ENCODE data around the gene SGSM2. TPM values are rescaled to one million over a fixed set of nuclear protein-coding genes. Genes with fewer than 3 reads are reported as not detected.
"Not testable (repeated sequence)": the region's sequence is repeated elsewhere in the genome, so short reads cannot be mapped to it uniquely, and the experiment has no call there.

SGSM2 gene
- total RNA-seq, 2 donors from 2014 or later = 40.8 to 57.5 TPM

DNA sequence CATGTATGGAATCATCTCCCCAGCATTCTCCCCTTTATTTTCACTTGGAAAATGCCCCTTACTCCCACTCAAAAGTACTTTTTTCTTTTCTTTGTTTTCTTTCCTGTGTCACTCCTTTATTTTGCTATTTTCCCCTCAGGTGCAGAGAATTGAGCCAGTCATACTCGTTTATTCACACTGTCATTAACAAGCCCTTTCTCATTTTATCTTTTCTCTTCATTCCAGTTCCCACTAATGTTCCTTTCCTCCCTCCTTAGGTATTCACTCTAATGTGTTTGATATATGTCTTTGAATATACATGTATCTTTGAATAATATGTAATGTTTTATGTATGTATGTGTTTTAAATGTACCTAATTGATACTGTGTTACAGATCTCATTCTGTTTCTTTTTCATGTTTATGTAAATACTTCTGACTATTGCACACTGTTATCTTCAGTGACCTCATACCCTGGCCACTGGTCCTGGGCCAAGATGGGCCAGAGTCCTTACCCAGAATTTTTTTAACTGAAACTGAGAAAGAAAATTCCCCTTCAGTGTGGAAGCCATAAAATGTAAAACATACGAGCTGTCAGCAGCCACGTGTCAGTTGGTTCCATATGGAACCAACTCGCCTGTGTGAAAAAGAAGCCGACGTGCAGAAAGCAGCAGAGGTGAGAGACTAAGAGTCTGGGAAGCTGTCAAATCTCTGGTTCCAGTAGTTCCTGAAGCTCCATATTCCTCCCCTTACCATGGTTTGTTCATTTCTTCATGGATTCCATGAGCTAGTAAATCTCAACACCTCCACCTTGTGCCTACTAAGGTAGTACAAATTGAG, 27.8 kb upstream of the SGSM2 start:
- Mint-ChIP-seq H3K27ac (peak overlapping the region; percentile 71), H3K4me1 (ENCODE audit: low read depth) (peaks cover 27% of the 10 kb centered on the region), H3K27me3 (ENCODE audit: low read depth) (no peaks in the 10 kb centered on the region), H3K4me3 (no peak overlapping the region), H3K9me3 (no peaks in the 10 kb centered on the region), H3K36me3 (ENCODE audit: insufficient read depth in 2 of 2) (peaks cover 2 to 9% of the 10 kb centered on the region in 2 donors)
- DNase-seq (no peak), ATAC-seq (replicated peaks in 1 of 2) (no peak)

DNA sequence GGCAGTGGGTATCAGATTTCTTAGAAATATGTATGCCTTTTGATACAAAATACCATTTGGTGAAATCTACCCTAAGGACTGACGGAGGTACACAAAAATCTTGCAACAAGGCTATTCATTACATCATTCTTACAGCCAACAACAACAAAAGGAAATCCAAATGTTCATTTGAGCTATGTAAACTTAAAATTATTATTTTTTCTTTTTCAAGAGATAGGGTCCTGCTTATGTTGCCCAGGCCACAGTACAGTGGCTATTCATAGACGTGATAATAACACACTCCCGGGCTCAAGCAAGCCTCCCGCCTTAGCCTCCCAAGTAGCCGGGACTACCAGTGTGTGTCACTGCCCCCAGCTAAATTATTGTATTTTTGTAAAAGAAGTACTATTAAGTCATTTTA, 24.6 kb upstream of the SGSM2 start:
- DNase-seq (no peak), ATAC-seq (replicated peaks in 1 of 2) (no peak)
- H3K36me3 Mint-ChIP-seq (ENCODE audit: insufficient read depth in 2 of 2) = peaks cover 2% of the 10 kb centered on the region in 2 donors
- no peak overlapping the region for H3K27ac Mint-ChIP-seq
- no peak overlapping the region for H3K4me3 Mint-ChIP-seq
- peaks cover 7% of the 10 kb centered on the region for H3K4me1 Mint-ChIP-seq (ENCODE audit: low read depth)
- H3K9me3 Mint-ChIP-seq = no peaks in the 10 kb centered on the region
- no peaks in the 10 kb centered on the region for H3K27me3 Mint-ChIP-seq (ENCODE audit: low read depth)

DNA sequence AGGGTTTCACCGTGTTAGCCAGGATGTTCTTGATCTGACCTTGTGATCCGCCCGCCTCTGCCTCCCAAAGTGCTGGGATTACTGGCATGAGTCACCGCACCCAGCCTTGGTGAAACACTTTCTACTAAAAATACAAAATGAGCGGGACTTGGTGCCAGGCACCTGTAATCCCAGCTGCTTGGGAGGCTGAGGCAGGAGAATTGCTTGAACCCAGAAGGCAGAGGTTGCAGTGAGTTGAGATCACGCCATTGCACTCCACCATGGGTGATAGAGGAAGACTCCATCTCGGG, 20.4 kb upstream of the SGSM2 start:
- DNase-seq; H3K9me3 Mint-ChIP-seq; H3K27ac Mint-ChIP-seq; H3K4me1 Mint-ChIP-seq (ENCODE audit: low read depth); ATAC-seq (replicated peaks in 1 of 2); H3K27me3 Mint-ChIP-seq (ENCODE audit: low read depth); H3K4me3 Mint-ChIP-seq: not testable (repeated sequence)
- H3K36me3 Mint-ChIP-seq (ENCODE audit: insufficient read depth in 2 of 2) = peaks cover 0 to 18% of the 10 kb centered on the region in 2 donors

DNA sequence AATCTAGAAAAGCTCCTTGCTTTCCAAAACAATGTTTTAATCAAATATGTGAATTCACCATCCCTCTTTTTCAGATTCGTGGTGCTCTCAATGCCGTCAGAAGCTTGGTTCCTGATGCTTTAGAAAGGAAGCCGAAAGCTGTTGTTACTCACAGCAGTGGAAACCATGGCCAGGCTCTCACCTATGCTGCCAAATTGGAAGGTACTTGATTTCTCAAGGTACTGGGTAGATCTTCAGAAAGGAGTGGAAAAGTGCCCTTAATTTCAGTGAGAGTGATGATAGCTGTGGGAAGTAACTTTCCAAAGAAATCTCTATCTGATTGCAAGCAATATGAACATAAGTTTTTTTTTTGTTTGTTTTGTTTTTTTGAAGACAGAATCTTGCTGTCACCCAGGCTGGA, 19.5 kb upstream of the SGSM2 start:
- Mint-ChIP-seq H3K27ac (no peak overlapping the region), H3K36me3 (ENCODE audit: insufficient read depth in 2 of 2) (peaks cover 0 to 23% of the 10 kb centered on the region in 2 donors)
- no peak for ATAC-seq (replicated peaks in 1 of 2)

GRCh38 chr17:2319051-2319450, 18.2 kb upstream of the SGSM2 start:
- peaks cover 0 to 34% of the 10 kb centered on the region in 2 donors for H3K36me3 Mint-ChIP-seq (ENCODE audit: insufficient read depth in 2 of 2)

More for the DNA sequence above, 19.5 kb upstream of the SGSM2 start:
- no peaks in the 10 kb centered on the region for H3K27me3 Mint-ChIP-seq (ENCODE audit: low read depth)
- H3K4me1 Mint-ChIP-seq (ENCODE audit: low read depth) = no peaks in the 10 kb centered on the region
- no peak for DNase-seq
- H3K9me3 Mint-ChIP-seq = no peaks in the 10 kb centered on the region
- H3K4me3 Mint-ChIP-seq = no peak overlapping the region

DNA sequence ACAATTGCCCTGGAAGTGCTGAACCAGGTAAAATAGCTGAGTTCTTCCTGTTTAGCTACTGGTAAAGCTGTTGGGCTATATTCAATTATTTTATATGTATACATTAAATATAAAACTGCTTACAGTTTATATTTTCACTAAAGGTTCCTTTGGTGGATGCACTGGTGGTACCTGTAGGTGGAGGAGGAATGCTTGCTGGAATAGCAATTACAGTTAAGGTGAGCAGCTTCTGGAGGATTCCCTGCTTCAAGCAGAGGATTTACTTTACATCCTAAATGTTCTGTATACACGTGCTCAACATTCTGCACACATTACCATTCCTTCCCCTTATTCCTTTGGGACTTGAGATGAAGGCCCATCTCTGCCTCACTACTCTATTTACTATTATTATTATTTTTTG, 15.9 kb upstream of the SGSM2 start:
- peaks cover 3 to 49% of the 10 kb centered on the region in 2 donors for H3K36me3 Mint-ChIP-seq (ENCODE audit: insufficient read depth in 2 of 2)

More at GRCh38 chr17:2319051-2319450, 18.2 kb upstream of the SGSM2 start:
- ATAC-seq (replicated peaks in 1 of 2) (no peak), DNase-seq (no peak)
- no peak overlapping the region for H3K27ac Mint-ChIP-seq
- H3K4me3 Mint-ChIP-seq = no peak overlapping the region
- H3K27me3 Mint-ChIP-seq (ENCODE audit: low read depth) = no peaks in the 10 kb centered on the region
- no peaks in the 10 kb centered on the region for H3K9me3 Mint-ChIP-seq
- no peaks in the 10 kb centered on the region for H3K4me1 Mint-ChIP-seq (ENCODE audit: low read depth)

DNA sequence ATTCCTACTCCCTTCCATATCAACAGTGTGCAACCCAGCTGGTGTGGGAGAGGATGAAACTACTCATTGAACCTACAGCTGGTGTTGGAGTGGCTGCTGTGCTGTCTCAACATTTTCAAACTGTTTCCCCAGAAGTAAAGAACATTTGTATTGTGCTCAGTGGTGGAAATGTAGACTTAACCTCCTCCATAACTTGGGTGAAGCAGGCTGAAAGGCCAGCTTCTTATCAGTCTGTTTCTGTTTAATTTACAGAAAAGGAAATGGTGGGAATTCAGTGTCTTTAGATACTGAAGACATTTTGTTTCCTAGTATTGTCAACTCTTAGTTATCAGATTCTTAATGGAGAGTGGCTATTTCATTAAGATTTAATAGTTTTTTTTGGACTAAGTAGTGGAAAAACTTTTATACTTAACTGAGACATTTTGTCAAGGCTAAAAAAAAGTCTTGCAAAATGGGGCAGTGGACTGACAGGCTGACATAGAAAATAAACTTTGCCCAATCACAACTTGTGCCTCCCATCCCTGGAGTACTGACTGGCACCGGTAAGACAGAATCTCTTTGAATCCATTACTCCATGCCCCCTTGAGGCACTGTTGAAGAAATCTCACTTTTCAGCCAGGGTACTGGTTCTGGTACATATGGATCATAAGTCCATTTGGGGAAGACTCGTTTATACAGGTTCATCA, 13.5 kb upstream of the SGSM2 start:
- no peaks in the 10 kb centered on the region for H3K27me3 Mint-ChIP-seq (ENCODE audit: low read depth)
- H3K27ac Mint-ChIP-seq = no peak overlapping the region
- H3K9me3 Mint-ChIP-seq = no peaks in the 10 kb centered on the region
- no peak for DNase-seq
- no peak for ATAC-seq (replicated peaks in 1 of 2)
- no peak overlapping the region for H3K4me3 Mint-ChIP-seq
- no peaks in the 10 kb centered on the region for H3K4me1 Mint-ChIP-seq (ENCODE audit: low read depth)
- peaks cover 3 to 55% of the 10 kb centered on the region in 2 donors for H3K36me3 Mint-ChIP-seq (ENCODE audit: insufficient read depth in 2 of 2)

More for the DNA sequence above, 15.9 kb upstream of the SGSM2 start:
- no peak for ATAC-seq (replicated peaks in 1 of 2)
- Mint-ChIP-seq H3K27me3 (ENCODE audit: low read depth) (no peaks in the 10 kb centered on the region), H3K4me3 (no peak overlapping the region), H3K9me3 (no peaks in the 10 kb centered on the region), H3K27ac (no peak overlapping the region), H3K4me1 (ENCODE audit: low read depth) (no peaks in the 10 kb centered on the region)
- DNase-seq = no peak

- no peak for ATAC-seq (replicated peaks in 1 of 2)
- Mint-ChIP-seq H3K27ac (no peak overlapping the region), H3K27me3 (ENCODE audit: low read depth) (no peaks in the 10 kb centered on the region), H3K9me3 (no peaks in the 10 kb centered on the region), H3K4me3 (no peak overlapping the region), H3K4me1 (ENCODE audit: low read depth) (peaks cover 7% of the 10 kb centered on the region), H3K36me3 (ENCODE audit: insufficient read depth in 2 of 2) (peaks cover 13 to 40% of the 10 kb centered on the region in 2 donors)
- no peak for DNase-seq
These were observed 6.0 kb upstream of the SGSM2 start for GRCh38 chr17:2331303-2331702.

GRCh38 chr17:2335726-2336214, 1.5 kb upstream of the SGSM2 start:
- peak overlapping the region in 1 of 2 donors; percentile 99 for H3K4me3 Mint-ChIP-seq

DNA sequence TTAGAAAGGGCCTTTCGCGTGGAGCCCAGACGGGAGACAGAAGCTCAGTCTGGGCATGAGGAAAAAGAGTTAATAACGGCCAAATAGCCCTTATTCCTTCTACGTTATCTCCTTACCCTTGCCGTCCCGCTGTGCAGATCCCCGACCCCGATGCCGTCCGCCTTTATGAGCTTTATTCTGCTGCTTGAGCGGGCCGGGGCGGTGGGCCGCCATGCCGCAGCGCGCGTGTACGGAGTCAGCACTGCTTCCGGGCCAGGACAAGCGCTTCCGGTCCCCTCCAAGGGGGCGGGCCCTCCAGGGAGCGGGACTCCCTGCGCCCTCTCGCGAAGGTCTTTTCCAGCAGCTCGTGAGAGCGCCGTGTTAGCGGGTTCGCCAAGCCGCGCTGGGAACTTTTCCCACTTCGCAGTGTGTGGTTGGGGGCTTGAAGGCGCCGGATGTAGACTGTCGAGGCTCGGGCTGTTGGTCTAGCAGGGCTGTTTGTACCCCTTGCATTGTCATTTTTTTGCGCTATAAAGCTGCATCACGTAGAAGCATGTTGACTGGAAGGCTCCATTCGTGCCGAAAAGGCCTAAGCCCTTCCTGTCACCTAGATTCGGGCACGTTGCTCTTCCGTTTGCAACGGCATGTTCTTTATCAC, 968 bp upstream of the SGSM2 start, which contains the start of gene TSR1:
Gene TSR1, minus strand, starts transcription at position 243 of the 637 bp plus-strand sequence. Its CDS starts 30 bp downstream, at position 213.
- DNase-seq (peak; percentile 92 to 93), ATAC-seq (replicated peaks in 1 of 2) (peak; percentile 90 to 91)
- H3K9me3 Mint-ChIP-seq = no peaks in the 10 kb centered on the region

More at GRCh38 chr17:2335726-2336214, 1.5 kb upstream of the SGSM2 start:
- no peak for DNase-seq
- ATAC-seq (replicated peaks in 1 of 2) = no peak
- no peaks in the 10 kb centered on the region for H3K9me3 Mint-ChIP-seq
- peaks cover 5% of the 10 kb centered on the region for H3K4me1 Mint-ChIP-seq (ENCODE audit: low read depth)
- peak overlapping the region; percentile 94 for H3K27ac Mint-ChIP-seq
- H3K36me3 Mint-ChIP-seq (ENCODE audit: insufficient read depth in 2 of 2) = peaks cover 7 to 14% of the 10 kb centered on the region in 2 donors
- no peaks in the 10 kb centered on the region for H3K27me3 Mint-ChIP-seq (ENCODE audit: low read depth)

GRCh38 chr17:2337544-2338314, 428 bp downstream of the SGSM2 start:
- Mint-ChIP-seq H3K9me3 (no peaks in the 10 kb centered on the region), H3K27ac (no peak overlapping the region), H3K4me1 (ENCODE audit: low read depth) (peaks cover 9% of the 10 kb centered on the region), H3K27me3 (ENCODE audit: low read depth) (no peaks in the 10 kb centered on the region), H3K4me3 (peak overlapping the region; percentile 84 to 99), H3K36me3 (ENCODE audit: insufficient read depth in 2 of 2) (peaks cover 7 to 12% of the 10 kb centered on the region in 2 donors)
- peak; percentile 53 to 62 for ATAC-seq (replicated peaks in 1 of 2)
- DNase-seq = peak; percentile 74 to 76

More for the DNA sequence above, 968 bp upstream of the SGSM2 start, which contains the start of gene TSR1:
- Mint-ChIP-seq H3K4me3 (peak within 1 kb of the TSS in 1 of 2 donors; percentile 99), H3K27me3 (ENCODE audit: low read depth) (no peaks in the 10 kb centered on the region), H3K36me3 (ENCODE audit: insufficient read depth in 2 of 2) (peaks cover 7 to 12% of the 10 kb centered on the region in 2 donors), H3K4me1 (ENCODE audit: low read depth) (peaks cover 5% of the 10 kb centered on the region), H3K27ac (peak within 1 kb of the TSS; percentile 94)

DNA sequence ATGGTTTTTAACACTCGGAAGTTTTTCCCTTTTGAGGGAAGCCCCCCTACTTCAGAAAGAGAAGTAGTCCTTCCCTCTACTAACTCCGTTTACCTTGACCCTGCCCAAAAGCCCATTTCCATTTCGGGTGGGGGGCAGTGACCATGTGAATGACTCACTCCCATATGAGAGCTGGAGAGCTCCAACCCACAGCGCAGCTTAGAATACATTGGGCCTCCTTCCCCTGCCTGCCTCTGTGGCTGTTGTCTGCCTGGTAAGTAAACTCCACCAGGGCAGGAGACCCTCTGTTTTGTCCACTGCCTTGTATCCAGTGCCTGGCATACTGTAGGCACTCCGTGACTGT, 985 bp downstream of the SGSM2 start:
- H3K4me1 Mint-ChIP-seq (ENCODE audit: low read depth) = peaks cover 12% of the 10 kb centered on the region
- no peaks in the 10 kb centered on the region for H3K27me3 Mint-ChIP-seq (ENCODE audit: low read depth)
- DNase-seq = peak in 1 of 2 donors; percentile 11
- no peak for ATAC-seq (replicated peaks in 1 of 2)
- no peaks in the 10 kb centered on the region for H3K9me3 Mint-ChIP-seq
- peak overlapping the region; percentile 34 for H3K27ac Mint-ChIP-seq
- peak overlapping the region; percentile 81 to 84 for H3K4me3 Mint-ChIP-seq
- H3K36me3 Mint-ChIP-seq (ENCODE audit: insufficient read depth in 2 of 2) = peaks cover 7 to 12% of the 10 kb centered on the region in 2 donors
